ENCODE results near the gene ARID1B.

The ARID1B gene

GRCh38 chr6:156878681-156879080, 101.5 kb downstream of the ARID1B start:
- Histone ChIP-seq H3K79me1 (ENCODE audit: low read depth, low read length) (peaks cover 5% of the 10 kb centered on the region), H3K27ac (replicated peaks; ENCODE audit: low read length) (no peak overlapping the region), H3K4me1 (ENCODE audit: control insufficient read depth in 2 of 2, insufficient read depth in 1 of 2, low read depth in 1 of 2, low read length in 2 of 2) (peaks cover 5 to 8% of the 10 kb centered on the region in 2 donors), H4K91ac (ENCODE audit: low read depth, low read length, poor library complexity) (no peak overlapping the region), H3K23ac (ENCODE audit: low read depth, low read length, poor library complexity) (no peak overlapping the region), H3K27me3 (ENCODE audit: control insufficient read depth in 3 of 3, insufficient read depth in 3 of 3, low read depth in 1 of 3, low read length in 3 of 3) (no peaks in the 10 kb centered on the region), H3K4me2 (ENCODE audit: insufficient read depth, low read length, poor library complexity, severe bottlenecking) (no peak overlapping the region), H2BK12ac (ENCODE audit: low read length) (no peak overlapping the region), H3K4ac (ENCODE audit: low read length) (no peak overlapping the region), H3K9me3 (replicated peaks in 1 of 2; ENCODE audit: control insufficient read depth in 2 of 2, insufficient read depth in 1 of 2, low read depth in 1 of 2, low read length in 2 of 2) (no peaks in the 10 kb centered on the region), H3K18ac (ENCODE audit: low read length) (peak overlapping the region; percentile 58), H2BK5ac (ENCODE audit: low read length) (no peak overlapping the region), H2BK120ac (ENCODE audit: low read depth, low read length) (no peak overlapping the region), H3K14ac (ENCODE audit: low read length) (no peak overlapping the region), H3K9ac (ENCODE audit: low read depth, low read length, poor library complexity) (peak overlapping the region; percentile 15), H2AFZ (ENCODE audit: low read length) (no peak overlapping the region), H2AK5ac (ENCODE audit: low read depth, low read length) (no peak overlapping the region), H4K8ac (ENCODE audit: low read depth, low read length) (no peak overlapping the region), H3K36me3 (replicated peaks in 1 of 2; ENCODE audit: control insufficient read depth in 2 of 2, insufficient read depth in 2 of 2, low read length in 2 of 2) (peaks cover 0 to 7% of the 10 kb centered on the region in 2 donors), H3K4me3 (ENCODE audit: low read length in 2 of 2) (no peak overlapping the region), H2BK15ac (ENCODE audit: low read length) (no peak overlapping the region)
- no peak for DNase-seq (ENCODE audit: low spot score)
- no CpG with 5 or more reads among the region's 4 CpGs for WGBS, 2 donors (ENCODE audit: extremely low coverage in 2 of 2, insufficient read length in 2 of 2, insufficient replicate concordance in 1 of 2)

GRCh38 chr6:156879186-156879585, 102.0 kb downstream of the ARID1B start:
- Histone ChIP-seq H3K14ac (ENCODE audit: low read length) (no peak overlapping the region), H3K4me3 (ENCODE audit: low read length in 2 of 2) (no peak overlapping the region), H3K4me1 (ENCODE audit: control insufficient read depth in 2 of 2, insufficient read depth in 1 of 2, low read depth in 1 of 2, low read length in 2 of 2) (peaks cover 5 to 8% of the 10 kb centered on the region in 2 donors), H4K8ac (ENCODE audit: low read depth, low read length) (no peak overlapping the region), H3K36me3 (replicated peaks in 1 of 2; ENCODE audit: control insufficient read depth in 2 of 2, insufficient read depth in 2 of 2, low read length in 2 of 2) (peaks cover 0 to 1% of the 10 kb centered on the region in 2 donors), H2BK15ac (ENCODE audit: low read length) (no peak overlapping the region), H3K18ac (ENCODE audit: low read length) (no peak overlapping the region), H3K79me1 (ENCODE audit: low read depth, low read length) (peaks cover 5% of the 10 kb centered on the region), H3K4ac (ENCODE audit: low read length) (no peak overlapping the region), H3K27me3 (ENCODE audit: control insufficient read depth in 3 of 3, insufficient read depth in 3 of 3, low read depth in 1 of 3, low read length in 3 of 3) (no peaks in the 10 kb centered on the region), H2AFZ (ENCODE audit: low read length) (no peak overlapping the region), H2BK5ac (ENCODE audit: low read length) (no peak overlapping the region), H2BK120ac (ENCODE audit: low read depth, low read length) (no peak overlapping the region), H3K9ac (ENCODE audit: low read depth, low read length, poor library complexity) (peak overlapping the region; percentile 15), H2BK12ac (ENCODE audit: low read length) (no peak overlapping the region), H4K91ac (ENCODE audit: low read depth, low read length, poor library complexity) (no peak overlapping the region), H3K23ac (ENCODE audit: low read depth, low read length, poor library complexity) (no peak overlapping the region), H2AK5ac (ENCODE audit: low read depth, low read length) (no peak overlapping the region), H3K4me2 (ENCODE audit: insufficient read depth, low read length, poor library complexity, severe bottlenecking) (no peak overlapping the region), H3K9me3 (replicated peaks in 1 of 2; ENCODE audit: control insufficient read depth in 2 of 2, insufficient read depth in 1 of 2, low read depth in 1 of 2, low read length in 2 of 2) (no peaks in the 10 kb centered on the region), H3K27ac (replicated peaks; ENCODE audit: low read length) (no peak overlapping the region)
- no CpG with 5 or more reads among the region's 4 CpGs for WGBS, 2 donors (ENCODE audit: extremely low coverage in 2 of 2, insufficient read length in 2 of 2, insufficient replicate concordance in 1 of 2)
- DNase-seq (ENCODE audit: low spot score), result no peak

- H3K36me3 ChIP-seq (replicated peaks in 1 of 2; ENCODE audit: control insufficient read depth in 2 of 2, insufficient read depth in 2 of 2, low read length in 2 of 2), result no peaks in the 10 kb centered on the region
- no peak for DNase-seq (ENCODE audit: low spot score)
- H3K14ac ChIP-seq (ENCODE audit: low read length), result no peak overlapping the region
- H2AFZ ChIP-seq (ENCODE audit: low read length), result no peak overlapping the region
- WGBS, 2 donors (ENCODE audit: extremely low coverage in 2 of 2, insufficient read length in 2 of 2, insufficient replicate concordance in 1 of 2), result no CpG with 5 or more reads among the region's 3 CpGs
- no peak overlapping the region for H4K8ac ChIP-seq (ENCODE audit: low read depth, low read length)
- peaks cover 5 to 8% of the 10 kb centered on the region in 2 donors for H3K4me1 ChIP-seq (ENCODE audit: control insufficient read depth in 2 of 2, insufficient read depth in 1 of 2, low read depth in 1 of 2, low read length in 2 of 2)
- no peak overlapping the region for H2BK12ac ChIP-seq (ENCODE audit: low read length)
- no peak overlapping the region for H2BK120ac ChIP-seq (ENCODE audit: low read depth, low read length)
- no peak overlapping the region for H3K4me2 ChIP-seq (ENCODE audit: insufficient read depth, low read length, poor library complexity, severe bottlenecking)
- H3K4ac ChIP-seq (ENCODE audit: low read length), result no peak overlapping the region
- peaks cover 5% of the 10 kb centered on the region for H3K79me1 ChIP-seq (ENCODE audit: low read depth, low read length)
- no peak overlapping the region for H3K9ac ChIP-seq (ENCODE audit: low read depth, low read length, poor library complexity)
- H2BK15ac ChIP-seq (ENCODE audit: low read length), result no peak overlapping the region
- H3K18ac ChIP-seq (ENCODE audit: low read length), result no peak overlapping the region
- H3K4me3 ChIP-seq (ENCODE audit: low read length in 2 of 2), result no peak overlapping the region
- H3K27ac ChIP-seq (replicated peaks; ENCODE audit: low read length), result no peak overlapping the region
- no peaks in the 10 kb centered on the region for H3K9me3 ChIP-seq (replicated peaks in 1 of 2; ENCODE audit: control insufficient read depth in 2 of 2, insufficient read depth in 1 of 2, low read depth in 1 of 2, low read length in 2 of 2)
- no peak overlapping the region for H4K91ac ChIP-seq (ENCODE audit: low read depth, low read length, poor library complexity)
- H2BK5ac ChIP-seq (ENCODE audit: low read length), result no peak overlapping the region
- H3K23ac ChIP-seq (ENCODE audit: low read depth, low read length, poor library complexity), result no peak overlapping the region
- H3K27me3 ChIP-seq (ENCODE audit: control insufficient read depth in 3 of 3, insufficient read depth in 3 of 3, low read depth in 1 of 3, low read length in 3 of 3), result no peaks in the 10 kb centered on the region
- no peak overlapping the region for H2AK5ac ChIP-seq (ENCODE audit: low read depth, low read length)
Measured at GRCh38 chr6:156879591-156879990, 102.4 kb downstream of the ARID1B start.

- no peak overlapping the region for H4K91ac ChIP-seq (ENCODE audit: low read depth, low read length, poor library complexity)
- no peaks in the 10 kb centered on the region for H3K9me3 ChIP-seq (replicated peaks in 1 of 2; ENCODE audit: control insufficient read depth in 2 of 2, insufficient read depth in 1 of 2, low read depth in 1 of 2, low read length in 2 of 2)
- H3K27ac ChIP-seq (replicated peaks; ENCODE audit: low read length), result no peak overlapping the region
- H4K8ac ChIP-seq (ENCODE audit: low read depth, low read length), result no peak overlapping the region
- H3K14ac ChIP-seq (ENCODE audit: low read length), result no peak overlapping the region
- H2BK15ac ChIP-seq (ENCODE audit: low read length), result no peak overlapping the region
- H3K9ac ChIP-seq (ENCODE audit: low read depth, low read length, poor library complexity), result no peak overlapping the region
- H3K79me1 ChIP-seq (ENCODE audit: low read depth, low read length), result peaks cover 5% of the 10 kb centered on the region
- H3K4ac ChIP-seq (ENCODE audit: low read length), result no peak overlapping the region
- WGBS, 2 donors (ENCODE audit: extremely low coverage in 2 of 2, insufficient read length in 2 of 2, insufficient replicate concordance in 1 of 2), result no CpG with 5 or more reads among the region's 3 CpGs
- no peak overlapping the region for H2BK120ac ChIP-seq (ENCODE audit: low read depth, low read length)
- no peak overlapping the region for H3K4me2 ChIP-seq (ENCODE audit: insufficient read depth, low read length, poor library complexity, severe bottlenecking)
- no peaks in the 10 kb centered on the region for H3K36me3 ChIP-seq (replicated peaks in 1 of 2; ENCODE audit: control insufficient read depth in 2 of 2, insufficient read depth in 2 of 2, low read length in 2 of 2)
- H2AK5ac ChIP-seq (ENCODE audit: low read depth, low read length), result no peak overlapping the region
- no peak overlapping the region for H2BK12ac ChIP-seq (ENCODE audit: low read length)
- H2AFZ ChIP-seq (ENCODE audit: low read length), result no peak overlapping the region
- no peak for DNase-seq (ENCODE audit: low spot score)
- no peaks in the 10 kb centered on the region for H3K27me3 ChIP-seq (ENCODE audit: control insufficient read depth in 3 of 3, insufficient read depth in 3 of 3, low read depth in 1 of 3, low read length in 3 of 3)
- no peak overlapping the region for H2BK5ac ChIP-seq (ENCODE audit: low read length)
- no peak overlapping the region for H3K4me3 ChIP-seq (ENCODE audit: low read length in 2 of 2)
- H3K4me1 ChIP-seq (ENCODE audit: control insufficient read depth in 2 of 2, insufficient read depth in 1 of 2, low read depth in 1 of 2, low read length in 2 of 2), result peaks cover 0 to 8% of the 10 kb centered on the region in 2 donors
- no peak overlapping the region for H3K23ac ChIP-seq (ENCODE audit: low read depth, low read length, poor library complexity)
- H3K18ac ChIP-seq (ENCODE audit: low read length), result no peak overlapping the region
Measured at GRCh38 chr6:156880913-156881312, 103.7 kb downstream of the ARID1B start.
